Urinary bladder (tissue), 4 donors: ENCODE results near the gene TMEM229B. TPM values are rescaled to one million over a fixed set of nuclear protein-coding genes. Genes with fewer than 3 reads are reported as not detected.

Experiments
- DNase-seq: peaks from one replicate; pipeline ENCODE4 v3.0.0-alpha.2; 2015; ENCODE audit errors: extremely low spot score
- H3K27ac ChIP-seq: one replicate; pipeline ENCODE4 v1.5.1; 2013; ENCODE audit warnings: low read depth, mild to moderate bottlenecking, moderate library complexity
- H3K36me3 ChIP-seq: one replicate; pipeline ENCODE4 v1.6.1; 2013; ENCODE audit warnings: mild to moderate bottlenecking, moderate library complexity; ENCODE audit not compliant: insufficient read depth
- H3K4me1 ChIP-seq: one replicate; pipeline ENCODE4 v1.6.1; 2013; ENCODE audit warnings: mild to moderate bottlenecking, moderate library complexity; ENCODE audit not compliant: insufficient read depth
- H3K4me3 ChIP-seq: one replicate; pipeline ENCODE4 v1.5.1; 2013; ENCODE audit warnings: low read depth, low read length
- WGBS: extraction: QIAGEN DNeasy Blood & Tissue Kit; methylation state at CpG from one replicate; pipeline ENCODE4 v1.1.7; 2013; 5-methylcytosine and 5-hydroxymethylcytosine counted together
- polyA plus RNA-seq: library from polyadenylated mRNA; stranded (reverse); fragments of 200-250 nt; gene quantifications from one replicate; pipeline ENCODE4 v1.2.3, GENCODE V29; 2013
- total RNA-seq: library from RNA; depleted of rRNA; stranded (reverse); fragments of >200 nt; gene quantifications from one replicate; pipeline ENCODE4 v1.2.3, GENCODE V29; 2014
- donor health status: healthy with polysubstance abuse.
- donor health status: healthy.

The TMEM229B gene
- total RNA-seq, result 3.0 TPM
- polyA plus RNA-seq, result 4.4 TPM

DNA sequence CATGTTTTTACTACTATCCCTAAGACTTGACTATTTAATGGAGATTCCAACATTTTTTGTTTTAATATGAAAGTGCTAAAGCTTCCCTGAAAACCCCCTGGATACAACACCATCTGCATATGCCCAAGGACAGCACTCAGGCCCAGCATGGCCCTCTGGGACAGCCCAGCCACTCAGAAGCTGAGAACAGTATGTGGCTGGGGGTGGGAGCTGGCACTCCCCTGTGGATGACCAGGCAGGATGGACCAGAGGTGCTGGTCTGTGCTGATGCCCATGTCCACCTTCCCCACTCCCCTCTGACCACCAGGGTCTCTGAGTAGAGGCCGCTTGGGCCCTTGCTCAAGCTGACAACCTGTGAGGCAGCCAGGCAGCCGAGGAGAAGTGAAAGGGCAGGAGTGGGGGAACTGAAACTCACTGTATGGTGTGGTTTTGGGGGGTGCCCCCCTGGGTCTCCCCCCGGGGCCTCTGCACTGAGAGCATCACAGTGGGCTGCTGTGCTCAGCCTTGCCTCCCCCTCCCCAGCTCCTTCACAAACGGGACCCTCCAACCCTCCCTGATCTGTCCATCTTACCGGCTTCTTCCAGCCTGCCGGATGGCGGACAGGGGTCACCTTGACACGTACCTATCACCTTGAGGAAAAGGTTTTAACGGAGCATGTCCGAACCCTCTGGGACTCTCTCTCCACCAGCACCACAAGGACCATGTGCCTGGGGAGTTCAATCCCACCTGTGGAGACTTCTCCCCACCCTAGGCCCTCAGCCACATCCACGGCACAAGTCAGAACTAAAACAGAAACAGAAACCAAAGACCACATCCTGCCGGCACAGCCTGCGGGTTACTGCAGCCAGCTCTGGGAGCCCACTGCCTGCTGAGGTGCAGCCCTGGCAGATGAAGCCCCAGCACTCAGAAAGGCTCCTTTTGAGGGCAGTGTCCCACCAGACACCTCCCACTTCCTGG lies at the start of gene TMEM229B:
TMEM229B (minus strand) TSS at position 785 of the 957 bp plus-strand sequence. CDS start 14,798 bp downstream, outside the sequence.
- no peaks in the 10 kb centered on the region for H3K36me3 ChIP-seq
- peak within 1 kb of the TSS; percentile 27 for H3K4me3 ChIP-seq
- no peaks in the 10 kb centered on the region for H3K4me1 ChIP-seq
- H3K27ac ChIP-seq, result peak within 1 kb of the TSS; percentile 24
- DNase-seq, result no peak
- 77% methylated on average over 13 of the region's 13 CpGs for WGBS

DNA sequence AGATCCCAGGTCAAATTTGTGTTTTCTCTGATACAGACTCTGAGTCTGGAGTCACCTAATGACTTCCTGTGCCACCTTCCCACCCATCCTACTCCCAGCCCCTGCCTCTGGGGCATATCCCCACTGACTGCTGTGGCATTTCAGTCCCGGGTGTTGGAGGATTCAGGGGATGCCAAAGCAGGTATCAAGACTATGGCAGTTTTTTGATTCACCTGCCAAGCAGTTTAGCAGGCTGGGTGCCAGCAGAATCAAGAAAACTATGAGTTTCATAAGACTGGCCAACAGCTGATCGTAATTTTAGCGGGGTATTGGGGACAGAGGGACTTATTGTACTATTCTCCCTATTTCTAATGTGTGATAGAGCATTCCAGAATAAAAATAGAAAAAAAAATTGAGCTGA lies 49.2 kb upstream of the TMEM229B start:
- Histone ChIP-seq H3K4me3 (no peak overlapping the region), H3K36me3 (no peaks in the 10 kb centered on the region), H3K27ac (no peak overlapping the region), H3K4me1 (no peaks in the 10 kb centered on the region)
- DNase-seq, result no peak
- 76% methylated on average over 3 of the region's 3 CpGs for WGBS

DNA sequence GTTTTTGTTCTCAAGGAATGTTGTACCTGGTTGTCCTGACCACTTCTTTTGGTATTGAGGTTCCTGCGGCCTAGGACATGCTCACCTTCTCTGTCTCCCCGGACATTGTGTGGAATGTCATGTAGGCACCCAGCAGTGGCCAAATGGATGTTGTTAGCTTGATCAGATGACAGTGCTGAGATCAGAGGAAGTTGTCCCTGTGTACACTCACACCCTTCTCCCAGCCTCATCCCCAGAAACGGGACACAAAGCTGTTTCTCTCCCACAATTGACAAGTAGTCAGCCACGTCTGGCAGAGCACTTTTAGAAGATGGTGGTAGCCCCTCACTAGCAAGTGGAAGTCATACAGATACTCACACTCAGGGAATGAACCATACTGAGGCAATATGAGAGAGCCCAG lies 47.6 kb upstream of the TMEM229B start:
- Histone ChIP-seq H3K4me3 (no peak overlapping the region), H3K4me1 (no peaks in the 10 kb centered on the region), H3K36me3 (no peaks in the 10 kb centered on the region), H3K27ac (no peak overlapping the region)
- WGBS, result 71% methylated on average over 4 of the region's 4 CpGs
- DNase-seq, result no peak

DNA sequence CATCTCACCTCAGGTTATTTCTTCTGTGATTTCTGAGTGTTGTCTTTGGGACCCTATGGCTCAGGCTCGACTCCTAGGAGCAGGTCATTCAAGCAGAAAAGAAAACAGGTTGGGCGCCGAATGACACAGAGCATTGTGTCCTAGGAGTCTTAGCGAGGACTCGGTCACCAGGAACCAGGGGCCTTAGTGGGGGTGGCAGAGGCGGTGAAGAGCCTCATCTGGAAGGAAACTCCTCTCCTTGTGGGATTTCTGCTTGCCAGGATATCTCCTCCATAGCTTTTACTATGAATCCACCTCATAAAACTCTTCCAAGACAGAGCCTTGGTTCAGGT lies 45.2 kb upstream of the TMEM229B start:
- Histone ChIP-seq H3K36me3 (no peaks in the 10 kb centered on the region), H3K4me3 (peak overlapping the region; percentile 79), H3K4me1 (no peaks in the 10 kb centered on the region), H3K27ac (peak overlapping the region; percentile 45)
- WGBS, result 32% methylated on average over 6 of the region's 6 CpGs
- no peak for DNase-seq

DNA sequence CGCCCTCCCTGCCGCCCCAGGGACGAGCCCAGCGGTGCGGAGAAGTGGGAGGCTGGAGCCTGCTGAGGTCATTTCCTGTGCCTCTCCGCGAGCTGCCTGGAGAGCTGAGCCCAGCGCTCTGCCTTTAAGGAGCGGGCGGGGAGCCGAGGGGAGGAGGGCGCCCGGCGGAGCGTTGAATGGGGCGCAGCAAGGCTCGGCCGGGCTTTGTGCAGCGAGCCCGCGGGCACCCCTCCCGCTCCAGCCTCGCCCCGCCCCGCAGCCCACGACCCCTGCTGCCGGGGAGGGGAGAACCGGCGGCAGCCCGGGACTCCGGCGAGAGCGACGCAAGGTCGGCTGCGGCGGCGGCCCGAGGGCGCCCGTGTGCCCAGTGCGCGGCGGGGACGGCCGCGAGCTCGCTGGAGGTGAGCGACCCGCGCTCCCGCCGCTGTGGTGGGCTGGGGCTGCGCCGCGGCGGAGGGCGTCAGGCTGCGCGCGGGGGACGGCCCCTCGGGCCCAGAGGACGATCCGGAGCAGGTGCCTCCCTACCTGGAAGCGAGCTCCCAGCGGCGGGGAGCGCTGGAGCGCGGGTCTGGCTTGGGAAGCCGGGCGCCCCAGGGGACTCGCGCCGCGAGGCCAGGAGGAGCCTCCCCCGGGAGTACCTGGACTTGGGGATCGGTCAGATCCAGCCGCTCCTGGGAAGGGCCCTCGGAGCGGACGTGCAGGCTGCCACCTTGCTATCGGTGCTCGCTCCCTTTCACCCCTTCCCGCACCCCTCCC lies 44.7 kb upstream of the TMEM229B start, which contains the start of gene PLEKHH1:
PLEKHH1 (plus strand) TSS at position 293 of the 756 bp plus-strand sequence. CDS start 8,578 bp downstream, outside the sequence.
- peak; percentile 45 for DNase-seq
- Histone ChIP-seq H3K27ac (peak within 1 kb of the TSS; percentile 53), H3K4me1 (no peaks in the 10 kb centered on the region), H3K36me3 (no peaks in the 10 kb centered on the region), H3K4me3 (peak within 1 kb of the TSS; percentile 79)
- WGBS, result under 1% methylated on average over 86 of the region's 86 CpGs

DNA sequence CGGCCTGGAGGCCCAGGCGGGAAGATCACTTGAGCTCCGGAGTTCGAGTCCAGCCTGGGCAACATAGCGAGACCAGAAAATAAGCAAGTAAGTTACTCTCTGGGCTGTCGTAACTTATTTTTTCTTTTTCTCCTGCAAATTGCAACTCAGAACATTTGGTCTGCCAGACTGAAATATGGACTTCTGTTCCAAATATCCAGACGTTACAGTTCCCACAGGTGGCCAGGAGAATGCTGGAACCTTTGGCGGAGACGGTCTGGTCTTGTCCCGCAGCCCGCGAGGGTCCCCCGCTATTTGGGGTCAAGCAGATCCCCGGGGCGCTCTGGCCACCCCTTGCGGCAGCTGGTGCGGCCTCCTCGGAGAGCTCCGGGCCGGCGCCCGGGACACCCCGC lies 44.1 kb upstream of the TMEM229B start:
- WGBS, result 18% methylated on average over 23 of the region's 23 CpGs
- no peaks in the 10 kb centered on the region for H3K4me1 ChIP-seq
- peak overlapping the region; percentile 79 for H3K4me3 ChIP-seq
- peak overlapping the region; percentile 53 for H3K27ac ChIP-seq
- H3K36me3 ChIP-seq, result no peaks in the 10 kb centered on the region
- DNase-seq, result no peak

DNA sequence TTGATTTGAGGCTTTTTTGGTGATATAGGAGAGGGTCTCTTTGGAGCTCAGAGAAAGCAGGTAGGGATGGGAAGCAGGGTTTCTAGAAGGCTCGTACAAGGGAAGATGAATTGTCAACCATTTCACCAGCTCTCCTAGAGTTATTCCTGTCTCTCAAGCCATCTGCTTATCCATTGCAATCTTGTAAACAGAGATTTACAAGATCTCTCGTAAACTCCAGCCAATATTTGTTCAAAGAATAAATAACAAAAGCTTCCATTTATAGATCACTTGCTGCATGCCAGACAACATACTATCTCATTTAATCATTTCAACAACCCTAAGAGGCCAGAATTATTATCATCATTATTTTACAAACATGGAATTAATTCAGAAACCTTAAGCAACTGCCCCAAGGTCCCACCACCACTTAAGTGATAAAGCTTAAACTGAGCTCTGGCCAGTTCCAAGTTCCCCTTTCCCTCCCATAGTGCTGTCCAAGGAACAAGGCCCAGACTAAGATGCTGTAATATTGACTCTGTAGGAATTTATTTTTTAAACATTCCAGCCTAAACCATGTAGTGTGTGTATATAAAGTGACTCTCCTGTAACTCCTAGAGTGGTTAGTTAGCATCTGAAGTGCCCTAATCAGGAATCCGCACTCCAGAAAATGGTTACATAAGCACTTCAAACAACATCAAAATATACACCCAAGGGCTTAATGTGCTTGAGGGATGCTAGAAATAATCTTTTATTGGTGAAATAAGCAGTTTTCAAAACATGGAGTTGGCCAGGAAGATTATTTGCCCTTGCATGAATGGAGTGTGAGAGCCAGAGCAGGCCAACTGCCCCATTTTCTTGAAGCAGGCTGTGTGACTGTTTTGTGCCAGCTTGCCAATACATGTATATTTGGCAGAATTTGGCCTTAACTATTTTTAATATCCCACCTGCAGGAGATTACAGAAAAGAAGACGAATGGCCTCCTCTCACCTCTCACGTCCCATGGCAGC lies 41.7 kb upstream of the TMEM229B start:
- WGBS, result 65% methylated on average over 5 of the region's 5 CpGs
- H3K27ac ChIP-seq, result no peak overlapping the region
- no peak for DNase-seq
- no peaks in the 10 kb centered on the region for H3K4me1 ChIP-seq
- H3K4me3 ChIP-seq, result no peak overlapping the region
- no peaks in the 10 kb centered on the region for H3K36me3 ChIP-seq

DNA sequence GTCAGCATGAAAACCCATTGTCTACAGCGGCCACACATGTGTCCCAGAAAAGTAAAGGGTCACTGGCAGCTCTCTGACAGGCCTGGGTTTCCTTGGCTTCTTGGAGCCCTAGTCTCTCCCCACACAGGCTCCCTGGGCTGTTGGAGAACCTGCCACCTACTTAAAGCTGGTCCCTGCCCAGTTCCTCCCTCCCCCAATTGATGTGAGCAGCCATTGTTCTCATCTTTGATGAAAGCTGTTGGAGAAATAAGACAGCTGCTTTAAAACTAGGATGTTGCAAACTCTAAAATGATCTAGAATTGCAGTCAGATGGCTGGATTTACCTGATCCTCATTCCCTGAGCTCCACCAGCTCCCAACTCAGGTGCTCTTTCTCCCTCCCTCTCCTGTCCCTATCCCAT lies 39.8 kb upstream of the TMEM229B start:
- Histone ChIP-seq H3K27ac (no peak overlapping the region), H3K4me1 (no peaks in the 10 kb centered on the region), H3K4me3 (no peak overlapping the region), H3K36me3 (no peaks in the 10 kb centered on the region)
- WGBS, result 88% methylated on average over 1 of the region's 1 CpG
- DNase-seq, result no peak

DNA sequence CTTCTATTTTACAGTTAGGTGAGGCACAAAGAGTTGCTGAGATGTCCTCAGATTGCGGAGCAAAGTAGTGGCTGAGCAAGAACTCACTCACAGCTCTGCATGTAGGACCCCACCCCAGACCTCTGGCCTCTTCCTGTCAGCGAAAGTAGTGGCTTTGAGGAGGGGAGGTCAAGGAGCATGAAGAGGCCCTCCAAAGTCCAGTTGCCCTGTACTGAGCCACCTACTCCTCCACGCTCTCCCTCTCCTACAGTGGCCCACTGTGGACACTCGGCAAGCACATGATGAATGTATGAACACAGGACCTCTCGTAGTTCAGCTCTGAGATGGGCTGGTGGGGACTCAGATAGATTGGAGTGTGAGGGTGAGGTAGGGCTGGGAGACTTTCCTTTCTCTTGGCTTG lies 39.2 kb upstream of the TMEM229B start:
- no peak for DNase-seq
- Histone ChIP-seq H3K27ac (no peak overlapping the region), H3K36me3 (no peaks in the 10 kb centered on the region), H3K4me3 (no peak overlapping the region), H3K4me1 (no peaks in the 10 kb centered on the region)
- WGBS, result 87% methylated on average over 5 of the region's 5 CpGs

DNA sequence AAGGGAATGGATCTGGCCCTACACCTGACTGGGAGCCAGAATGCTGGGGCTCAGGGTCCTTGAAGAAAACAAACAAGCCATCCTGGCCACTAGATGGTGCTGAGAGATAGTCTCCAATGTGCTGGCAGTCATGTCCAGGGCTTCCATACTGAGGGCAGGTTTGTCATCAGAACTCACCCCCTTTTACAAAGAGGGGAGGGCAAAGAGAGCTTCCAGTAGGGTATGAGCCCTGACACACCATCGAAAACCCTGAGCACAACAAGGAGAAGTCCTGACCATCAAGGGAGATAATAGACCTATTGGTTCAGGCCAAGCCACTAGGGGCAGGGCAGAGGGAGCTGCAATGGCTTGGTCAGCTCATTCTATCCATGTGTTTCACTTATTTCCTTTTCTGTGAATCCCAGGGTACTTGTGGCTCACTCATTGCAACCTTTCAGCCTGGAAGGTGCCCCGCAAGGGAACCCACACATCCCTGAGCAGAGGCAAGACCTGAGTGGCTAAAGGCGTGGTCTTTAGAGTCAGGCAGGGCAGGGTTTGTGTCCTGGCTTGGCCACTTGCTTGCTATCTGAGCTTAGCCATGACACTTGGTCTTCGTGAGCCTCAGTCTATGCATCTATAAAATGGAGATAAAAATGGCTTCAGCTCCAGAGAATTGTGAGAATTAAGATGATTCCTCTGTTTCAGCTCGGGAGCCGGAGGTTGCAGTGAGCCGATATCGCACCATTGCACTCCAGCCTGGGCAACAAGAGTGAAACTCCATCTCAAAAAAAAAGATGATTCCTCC lies 38.3 kb upstream of the TMEM229B start:
- Histone ChIP-seq H3K4me1 (no peaks in the 10 kb centered on the region), H3K4me3 (no peak overlapping the region), H3K27ac (no peak overlapping the region), H3K36me3 (no peaks in the 10 kb centered on the region)
- 81% methylated on average over 8 of the region's 8 CpGs for WGBS
- no peak for DNase-seq

DNA sequence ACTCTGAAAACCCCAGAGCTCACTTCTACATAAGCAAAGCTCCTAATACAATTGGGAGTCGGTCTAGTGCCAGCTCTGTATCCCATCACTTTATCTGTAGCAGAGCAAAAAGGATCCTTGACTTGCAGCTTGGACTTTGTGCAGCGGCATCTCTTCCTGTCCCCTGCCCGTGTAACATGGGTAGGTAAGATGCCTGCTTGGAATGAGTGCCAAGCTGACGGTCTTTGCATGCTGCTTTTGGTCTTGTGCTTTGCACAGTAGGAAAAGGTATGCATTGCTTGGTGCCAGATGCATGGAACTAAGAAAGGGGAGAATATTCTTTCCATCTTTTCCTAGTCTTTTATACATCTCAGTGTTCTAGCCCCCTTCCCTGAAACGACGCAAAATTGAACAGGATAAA lies 37.7 kb upstream of the TMEM229B start:
- no peak overlapping the region for H3K4me3 ChIP-seq
- 58% methylated on average over 6 of the region's 6 CpGs for WGBS
- H3K36me3 ChIP-seq, result no peaks in the 10 kb centered on the region
- H3K4me1 ChIP-seq, result no peaks in the 10 kb centered on the region
- no peak for DNase-seq
- no peak overlapping the region for H3K27ac ChIP-seq

DNA sequence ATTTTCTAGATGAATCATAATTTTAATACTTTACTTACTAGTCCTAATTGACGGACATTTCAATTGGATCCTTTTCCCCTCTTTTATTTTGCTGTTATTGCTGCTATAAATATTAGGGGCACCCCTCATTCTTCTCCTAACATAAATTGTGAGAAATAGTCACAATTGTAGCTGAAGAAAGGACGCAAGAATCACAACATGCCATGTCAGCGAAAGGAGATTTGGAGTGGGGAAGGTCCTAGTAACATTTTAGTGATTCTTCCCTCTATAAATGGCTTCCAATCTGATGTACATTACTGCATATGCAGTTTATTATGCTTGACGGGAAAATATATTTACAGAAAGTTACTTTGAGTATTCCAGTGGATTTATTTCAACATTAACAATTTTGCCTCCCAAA lies 36.9 kb upstream of the TMEM229B start:
- Histone ChIP-seq H3K36me3 (no peaks in the 10 kb centered on the region), H3K4me1 (no peaks in the 10 kb centered on the region), H3K27ac (no peak overlapping the region), H3K4me3 (no peak overlapping the region)
- 80% methylated on average over 4 of the region's 4 CpGs for WGBS
- no peak for DNase-seq
